Measurements from ENCODE around the gene DNAAF9. TPM values are rescaled to one million over a fixed set of nuclear protein-coding genes. Genes with fewer than 3 reads are reported as not detected.

Gene DNAAF9
- total and polyA plus RNA-seq, 2 of the 8 experiments (the other 6 are each of a cell fraction or from before 2014, with no cell fraction given): 2.6 to 5.7 TPM

DNA sequence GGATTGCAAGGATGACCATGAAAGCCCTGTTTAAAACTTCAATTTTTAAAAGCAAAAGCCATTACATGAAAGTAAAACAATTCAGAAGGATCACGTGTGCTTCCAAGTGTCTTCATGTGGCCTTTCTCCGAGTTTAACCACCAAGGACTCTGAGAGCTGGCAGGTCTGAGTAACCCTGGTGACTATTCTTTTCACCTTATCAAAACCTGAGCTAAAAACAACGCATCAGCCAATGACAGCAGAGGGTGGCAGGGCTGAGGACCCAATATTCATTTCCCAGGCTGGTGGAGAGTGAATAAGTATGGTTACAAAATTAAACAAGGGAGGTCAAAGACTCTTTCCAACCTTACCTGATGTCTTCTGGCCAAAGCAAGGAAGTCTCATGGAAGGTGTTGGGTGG, 46.7 kb downstream of the DNAAF9 start:
- no peak overlapping the region for H4K8ac ChIP-seq (ENCODE audit: extremely low read depth, insufficient read depth, low read length)
- H3K56ac ChIP-seq (replicated peaks; ENCODE audit: insufficient read length, low read depth, low read length): no peak overlapping the region
- no peaks in the 10 kb centered on the region for H3K27me3 ChIP-seq (replicated peaks in 1 of 4; ENCODE audit: control insufficient read depth in 3 of 4, extremely low read depth in 1 of 4, insufficient read depth in 3 of 4, low read length in 3 of 4)
- no peaks in the 10 kb centered on the region for H3K36me3 ChIP-seq (ENCODE audit: control insufficient read depth in 2 of 4, insufficient read depth in 4 of 4, low read length in 3 of 4)
- H3K9ac ChIP-seq (replicated peaks in 1 of 4; ENCODE audit: extremely low read depth in 1 of 4, low read depth in 3 of 4, low read length in 3 of 4): no peak overlapping the region
- POLR2A ChIA-PET (ENCODE audit: partially characterized antibody): no interaction called here
- no peak overlapping the region for H2AK5ac ChIP-seq (ENCODE audit: low read depth, low read length)
- H3K79me2 ChIP-seq (ENCODE audit: control insufficient read depth in 1 of 2, insufficient read depth in 2 of 2, low read length in 2 of 2): no peaks in the 10 kb centered on the region
- no peak overlapping the region for H3K4me2 ChIP-seq (ENCODE audit: insufficient read depth in 1 of 2, low read depth in 2 of 2, low read length in 2 of 2)
- no peak overlapping the region for H3K18ac ChIP-seq (ENCODE audit: extremely low read depth, low read length)
- no peaks in the 10 kb centered on the region for H3K79me1 ChIP-seq (ENCODE audit: low read depth, low read length)
- WGBS, 2 experiments (ENCODE audit: extremely low coverage in 1 of 2, insufficient coverage in 1 of 2, insufficient read length in 1 of 2, insufficient replicate concordance in 2 of 2, low coverage in 1 of 2, low lambda C conversion rate in 2 of 2, missing lambda C conversion rate in 1 of 2): 94% methylated on average over 3 of the region's 3 CpGs; no CpG with 5 or more reads in 1 of the 2 experiments
- no peak overlapping the region for H3K4ac ChIP-seq (replicated peaks; ENCODE audit: insufficient read length, low read depth, low read length)
- H3K9me3 ChIP-seq (ENCODE audit: insufficient read depth in 2 of 2, low read depth in 1 of 2, low read length in 1 of 2): no peaks in the 10 kb centered on the region
- H3K14ac ChIP-seq (ENCODE audit: insufficient read length): no peak overlapping the region
- H2BK12ac ChIP-seq (ENCODE audit: low read depth, low read length): no peak overlapping the region
- H2BK5ac ChIP-seq (ENCODE audit: low read depth, low read length): no peak overlapping the region
- H2BK20ac ChIP-seq (ENCODE audit: low read length): no peak overlapping the region
- no peak for DNase-seq (ENCODE audit: low read depth in 1 of 2, low spot score in 2 of 2)
- no peak overlapping the region for H2BK120ac ChIP-seq (replicated peaks; ENCODE audit: low read depth, low read length)
- H3K23ac ChIP-seq (ENCODE audit: insufficient read length): no peak overlapping the region
- no peaks in the 10 kb centered on the region for H3K4me1 ChIP-seq (replicated peaks in 1 of 4; ENCODE audit: control insufficient read depth in 3 of 4, insufficient read depth in 4 of 4, low read length in 3 of 4)
- no peak overlapping the region for H3K4me3 ChIP-seq (ENCODE audit: extremely low read depth in 1 of 4, insufficient read depth in 2 of 4, low read depth in 3 of 4, low read length in 4 of 4)
- no peak overlapping the region for H2AFZ ChIP-seq (ENCODE audit: low read length)
- H4K5ac ChIP-seq (ENCODE audit: insufficient read length, low read depth, low read length): no peak overlapping the region
- no peak for FAIRE-seq
- H4K20me1 ChIP-seq (replicated peaks in 1 of 2; ENCODE audit: control insufficient read depth in 1 of 2, insufficient read depth in 2 of 2, low read length in 2 of 2): no peaks in the 10 kb centered on the region
- no peak overlapping the region for H3K27ac ChIP-seq (ENCODE audit: low read depth, low read length)
- no peak overlapping the region for H4K91ac ChIP-seq (replicated peaks; ENCODE audit: insufficient read length, low read length)
- CTCF ChIA-PET (ENCODE audit: partially characterized antibody): no interaction called here
- H3K23me2 ChIP-seq (ENCODE audit: low read depth, low read length): no peaks in the 10 kb centered on the region
- H2BK15ac ChIP-seq (ENCODE audit: low read length): no peak overlapping the region
- TF ChIP-seq YY1 (IDR thresholded peaks at IDR 0.05; ENCODE audit: low read depth, low read length) (no peak), RFX5 (IDR thresholded peaks at IDR 0.05; ENCODE audit: borderline replicate concordance, low read depth, low read length) (no peak), BRCA1 (IDR thresholded peaks at IDR 0.05; ENCODE audit: low read depth, low read length) (no peak), ASH2L (IDR thresholded peaks at IDR 0.05; ENCODE audit: low read length) (no peak), FOSL1 (IDR thresholded peaks at IDR 0.05; ENCODE audit: insufficient read depth, low read depth, low read length) (no peak), SP4 (IDR thresholded peaks at IDR 0.05; ENCODE audit: low read length) (no peak), NANOG (IDR thresholded peaks at IDR 0.05; ENCODE audit: insufficient read depth, low read depth, low read length, poor library complexity, severe bottlenecking) (no peak)
- TF ChIP-seq, protein P1, sequence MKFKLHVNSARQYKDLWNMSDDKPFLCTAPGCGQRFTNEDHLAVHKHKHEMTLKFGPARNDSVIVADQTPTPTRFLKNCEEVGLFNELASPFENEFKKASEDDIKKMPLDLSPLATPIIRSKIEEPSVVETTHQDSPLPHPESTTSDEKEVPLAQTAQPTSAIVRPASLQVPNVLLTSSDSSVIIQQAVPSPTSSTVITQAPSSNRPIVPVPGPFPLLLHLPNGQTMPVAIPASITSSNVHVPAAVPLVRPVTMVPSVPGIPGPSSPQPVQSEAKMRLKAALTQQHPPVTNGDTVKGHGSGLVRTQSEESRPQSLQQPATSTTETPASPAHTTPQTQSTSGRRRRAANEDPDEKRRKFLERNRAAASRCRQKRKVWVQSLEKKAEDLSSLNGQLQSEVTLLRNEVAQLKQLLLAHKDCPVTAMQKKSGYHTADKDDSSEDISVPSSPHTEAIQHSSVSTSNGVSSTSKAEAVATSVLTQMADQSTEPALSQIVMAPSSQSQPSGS (IDR thresholded peaks at IDR 0.05; ENCODE audit: low read length): no peak
